ENCODE data around the gene LRRN2.

LRRN2 gene

DNA sequence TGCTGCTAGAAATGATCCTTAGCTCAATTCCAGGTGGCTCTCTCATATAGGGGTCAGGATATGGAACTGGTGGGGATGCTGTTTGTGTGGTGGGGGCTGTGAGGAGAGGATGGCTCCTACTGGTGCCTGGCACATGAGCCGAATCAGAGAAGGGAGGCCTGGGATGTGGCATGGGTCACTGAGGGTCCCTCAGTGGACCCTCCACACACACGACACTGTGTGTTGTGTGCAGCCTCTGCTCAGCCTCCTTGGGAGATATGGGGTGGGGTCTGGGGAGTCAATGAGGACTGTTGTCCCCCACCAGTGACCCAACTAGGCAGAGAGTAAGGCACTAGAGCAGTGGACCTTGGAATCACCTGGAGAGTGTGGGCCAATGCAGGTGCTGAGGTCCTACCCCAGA is 3.2 kb upstream of the LRRN2 start:
- no peak for DNase-seq

DNA sequence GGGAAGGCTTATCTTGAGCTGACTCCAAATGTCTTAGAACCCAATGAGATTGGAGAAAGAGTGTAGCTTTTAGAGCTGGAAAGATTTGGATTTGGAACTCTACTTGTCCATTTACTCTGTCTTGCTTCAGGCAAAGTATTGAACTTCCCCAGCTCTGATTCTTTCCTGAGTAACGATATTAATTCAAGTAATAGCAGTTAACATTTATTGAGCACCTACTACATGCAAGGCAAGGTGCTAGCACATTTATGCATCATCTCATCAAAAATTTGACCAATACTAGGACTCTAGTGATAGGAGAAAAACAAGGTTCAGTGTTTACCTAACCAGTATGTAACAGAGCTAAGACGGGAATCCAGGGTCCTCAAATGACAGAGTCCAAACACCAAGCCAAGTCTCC is 2.5 kb upstream of the LRRN2 start:
- DNase-seq, result no peak

- DNase-seq, result no peak
Observed at GRCh38 chr1:204684571-204685235, 835 bp downstream of the LRRN2 start.

GRCh38 chr1:204684206-204684570 is 1.4 kb downstream of the LRRN2 start:
- no peak for DNase-seq

GRCh38 chr1:204683284-204684205 is 2.0 kb downstream of the LRRN2 start:
- DNase-seq, result no peak

GRCh38 chr1:204680461-204680860 is 5.1 kb downstream of the LRRN2 start:
- no peak for DNase-seq

DNA sequence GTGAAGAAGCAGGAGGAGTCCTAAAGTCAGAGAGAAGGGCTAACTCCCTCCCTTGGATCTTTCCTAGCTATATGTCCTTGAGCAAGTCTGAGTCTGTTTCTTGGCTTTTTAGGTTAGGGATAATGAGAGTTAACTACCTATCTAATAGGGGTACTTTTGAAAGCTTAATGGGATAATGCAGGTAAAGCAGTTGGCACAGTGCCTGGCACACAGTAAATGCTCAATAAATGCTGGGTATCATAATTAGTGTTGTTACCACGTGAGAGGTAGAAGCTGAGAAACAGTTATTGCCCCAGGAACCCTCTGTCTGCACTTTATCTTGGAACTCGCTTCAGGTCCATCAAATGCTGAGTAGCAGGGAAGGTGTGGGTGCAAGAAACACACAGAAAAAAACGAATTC is 5.5 kb downstream of the LRRN2 start:
- DNase-seq, result no peak

- DNase-seq, result no peak
Observed at GRCh38 chr1:204678721-204679475, 6.6 kb downstream of the LRRN2 start.

- DNase-seq, result no peak
Observed at GRCh38 chr1:204677864-204678263, 7.7 kb downstream of the LRRN2 start.

DNA sequence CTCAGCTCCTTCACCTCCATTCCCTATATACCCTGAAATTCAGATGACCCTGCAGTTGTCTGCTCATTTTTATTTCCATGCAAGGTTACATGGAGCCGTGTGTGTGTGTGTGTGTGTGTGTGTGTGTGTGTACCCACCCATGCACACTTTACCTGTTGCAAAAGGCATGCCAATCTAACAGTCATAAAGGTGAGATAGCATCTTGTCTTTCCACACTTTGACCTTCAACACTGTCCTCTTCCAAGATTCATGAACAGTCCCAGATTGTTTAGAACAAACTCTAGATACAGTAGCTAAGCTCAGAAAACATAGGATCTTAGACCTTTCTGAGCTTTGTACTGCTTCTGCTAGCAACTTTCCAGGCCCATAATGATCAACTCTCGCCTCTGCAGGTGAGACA is 9.5 kb downstream of the LRRN2 start:
- no peak for DNase-seq

DNA sequence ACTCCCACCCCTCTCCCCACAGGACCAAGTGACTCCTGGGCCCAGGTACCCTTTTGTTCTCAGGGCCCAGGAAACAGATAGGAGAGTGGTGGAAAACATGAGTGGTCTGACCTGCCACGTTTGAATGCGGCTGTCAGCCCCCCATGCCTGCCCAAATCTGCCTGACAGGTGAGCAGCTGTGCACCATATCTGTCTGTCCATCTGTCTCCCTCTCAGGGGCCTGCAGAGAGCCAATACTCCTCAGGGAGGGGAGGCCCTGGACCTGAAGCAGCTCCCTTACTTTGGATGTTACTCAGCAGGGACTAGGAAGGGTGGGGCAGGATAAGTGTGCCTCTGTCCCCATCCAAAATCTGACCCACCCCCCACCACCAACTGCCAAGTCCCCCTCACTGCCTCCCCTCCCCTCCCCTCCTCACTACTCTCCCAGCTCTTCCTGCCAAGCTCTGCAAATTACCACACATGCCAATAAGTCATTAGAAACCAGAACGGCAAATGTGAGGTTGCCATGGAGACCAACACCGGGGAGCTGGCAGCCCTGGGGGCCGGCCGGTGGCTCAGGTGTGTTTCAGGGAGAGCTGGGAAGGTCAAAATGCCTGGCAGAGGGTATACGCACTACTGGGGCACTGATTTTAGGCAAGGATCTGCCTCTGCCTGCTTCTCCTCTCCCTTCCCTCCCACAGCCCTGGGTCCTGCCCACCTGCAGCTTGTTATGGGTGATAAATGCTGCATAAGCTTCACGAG is 11.5 kb downstream of the LRRN2 start:
- DNase-seq, result no peak

DNA sequence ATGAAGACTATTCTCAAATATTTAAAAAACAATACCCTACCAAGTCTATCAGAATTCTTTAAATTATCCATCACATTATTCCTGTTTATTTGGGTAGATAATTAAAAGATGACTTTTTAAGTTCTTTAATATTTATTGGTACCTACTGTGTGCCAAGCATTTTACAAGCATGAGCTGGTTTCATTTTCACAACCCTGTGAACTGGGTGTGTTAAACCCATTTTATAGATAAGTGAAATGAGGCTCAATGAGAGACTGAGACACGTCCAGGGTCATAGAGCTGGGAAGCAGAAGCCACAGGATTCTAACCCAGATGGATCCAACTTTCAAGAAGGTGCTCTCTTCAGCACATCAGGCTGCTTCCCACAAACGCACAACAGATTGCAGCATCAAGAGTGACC is 12.3 kb downstream of the LRRN2 start:
- DNase-seq, result no peak

DNA sequence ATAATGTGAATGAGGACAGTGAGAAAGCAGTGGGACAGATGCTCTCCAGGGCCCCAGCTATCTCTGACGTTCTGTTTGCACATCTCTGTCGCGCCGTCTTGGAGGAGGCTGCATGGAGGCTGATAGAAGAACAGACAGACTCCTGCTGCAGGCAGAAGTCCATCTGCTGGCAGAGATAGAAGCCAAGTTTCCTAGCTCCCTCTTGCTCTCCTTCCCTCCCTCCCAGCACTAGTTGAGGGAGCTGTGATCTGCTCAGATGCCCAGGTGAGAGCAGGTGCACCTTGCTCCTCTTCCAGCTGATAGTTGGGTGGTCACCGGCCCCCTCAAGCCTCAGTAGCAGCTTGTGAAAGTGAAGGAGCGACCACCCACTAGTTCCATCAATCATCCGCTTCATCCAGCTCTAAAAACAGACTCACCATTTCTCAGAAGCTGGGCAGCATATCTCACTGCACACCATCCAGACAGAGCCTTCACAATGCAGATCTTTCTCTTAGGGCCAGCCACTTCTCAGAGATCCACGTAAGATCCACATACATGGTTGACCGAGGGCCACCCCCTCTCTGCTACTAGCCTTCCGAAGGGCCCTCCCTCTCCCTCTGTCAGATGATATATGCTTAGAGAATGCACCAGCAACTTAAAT is 12.9 kb downstream of the LRRN2 start:
- DNase-seq, result no peak

DNA sequence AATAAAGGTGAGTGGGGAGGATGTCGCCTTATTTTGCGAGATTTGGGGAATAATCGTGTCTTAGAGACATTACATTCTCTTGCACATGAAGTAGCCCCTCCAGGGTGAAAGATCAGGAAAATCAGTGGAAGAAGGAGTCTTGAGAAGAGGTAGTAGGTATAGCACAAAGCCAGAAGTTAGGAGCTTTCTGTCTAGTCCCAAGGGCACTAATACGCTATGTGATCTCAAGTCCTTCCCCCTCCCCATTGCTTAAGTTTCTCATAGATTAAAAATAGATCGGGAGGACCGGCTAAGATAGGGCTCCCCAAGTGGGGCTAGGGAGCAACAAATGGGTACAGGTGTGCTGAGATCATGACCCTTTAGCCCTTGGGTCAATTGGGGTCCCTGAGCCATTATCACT is 13.5 kb downstream of the LRRN2 start:
- no peak for DNase-seq

DNA sequence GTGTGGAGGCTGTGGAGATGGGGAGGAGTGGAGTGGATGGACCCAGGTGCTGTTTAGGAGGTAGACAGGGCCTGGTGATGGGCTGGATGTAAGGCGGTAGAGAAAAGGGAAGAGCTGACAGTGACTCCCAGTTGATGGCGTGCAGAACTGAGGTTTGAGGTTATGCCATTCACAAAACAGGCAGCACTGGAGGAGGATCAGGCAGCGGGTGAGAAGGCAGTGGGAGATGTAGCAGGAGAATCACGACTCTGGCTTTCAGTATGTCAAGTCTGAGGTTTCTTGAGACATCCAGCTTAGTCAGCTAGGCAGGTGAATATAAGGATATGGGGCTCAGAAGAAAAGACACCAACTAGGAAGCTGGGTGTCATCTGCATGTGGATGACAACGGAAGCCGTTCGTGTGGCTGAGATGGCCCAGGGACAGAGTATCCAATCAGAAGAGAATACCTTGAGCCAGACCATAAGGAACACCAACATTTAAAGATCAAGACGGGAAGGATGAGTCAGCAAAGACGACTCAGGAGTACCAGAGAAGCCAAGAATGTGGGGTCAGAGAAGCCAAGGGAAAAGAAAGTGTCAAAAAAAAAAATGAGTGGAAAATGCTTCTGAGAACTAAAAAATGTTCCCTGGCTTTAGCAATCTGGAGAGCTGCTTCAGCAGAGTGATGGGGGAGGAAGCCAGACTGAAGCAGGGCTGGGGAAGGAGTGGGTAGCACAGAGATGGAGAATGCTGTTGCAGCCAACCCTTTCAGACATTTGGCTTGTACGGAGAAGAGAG is 15.2 kb downstream of the LRRN2 start:
- no peak for DNase-seq

DNA sequence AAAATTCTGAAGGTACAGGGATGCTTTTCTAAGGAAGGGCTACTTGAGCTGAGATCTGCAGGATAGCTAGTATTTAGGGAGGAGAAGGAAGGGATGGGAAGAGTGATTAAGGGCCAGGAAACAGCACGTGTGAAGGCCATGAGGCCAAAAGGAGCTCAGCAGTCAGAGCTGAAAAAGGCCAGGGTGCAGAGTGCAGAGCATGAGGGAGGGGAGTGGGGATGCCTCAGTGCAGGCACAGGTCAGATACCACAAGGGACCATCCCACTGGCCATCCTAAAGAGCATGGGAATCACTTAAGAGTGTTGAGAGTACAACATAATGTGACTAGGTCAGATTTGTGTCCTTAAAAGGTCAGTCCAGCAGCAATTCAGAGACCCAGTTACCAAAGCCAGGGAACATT is 16.0 kb downstream of the LRRN2 start:
- no peak for DNase-seq

- no peak for DNase-seq
Observed at GRCh38 chr1:204664384-204664651, 21.2 kb downstream of the LRRN2 start.

DNA sequence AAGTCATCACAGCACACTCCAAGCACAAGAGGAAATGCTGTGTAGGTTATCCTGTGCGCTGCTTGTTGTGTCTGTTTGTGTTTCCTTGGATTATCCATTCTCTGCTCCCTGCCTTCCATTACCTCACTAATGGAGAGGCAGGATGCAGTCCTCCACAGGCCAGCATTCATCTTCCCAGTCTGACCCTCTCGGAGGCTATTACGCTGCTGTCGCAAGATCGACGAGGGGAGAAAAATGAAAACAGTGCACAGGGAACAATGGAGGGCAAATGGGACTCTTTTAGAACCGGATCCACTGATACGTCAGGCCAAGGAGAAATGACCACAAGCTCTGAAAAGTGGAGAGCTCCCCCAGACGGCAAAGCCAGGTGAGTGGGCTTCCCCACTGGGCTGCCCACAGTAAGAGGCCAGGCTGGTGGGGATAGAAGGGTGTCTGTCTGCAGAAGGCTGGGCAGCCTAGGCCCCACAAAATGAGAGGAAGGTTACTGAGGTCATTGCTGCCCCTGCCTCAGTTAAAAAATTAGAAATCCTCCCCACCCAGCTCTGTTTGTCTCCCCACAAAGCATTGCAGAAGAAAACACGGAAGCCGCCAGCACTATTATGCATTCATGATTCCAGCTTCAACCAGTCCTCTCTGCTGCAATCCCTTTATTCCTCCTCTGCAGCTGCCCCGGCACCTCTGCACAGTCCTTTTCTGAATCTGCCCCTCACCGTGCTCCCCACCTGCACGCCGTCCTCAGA is 21.7 kb downstream of the LRRN2 start:
- no peak for DNase-seq

DNA sequence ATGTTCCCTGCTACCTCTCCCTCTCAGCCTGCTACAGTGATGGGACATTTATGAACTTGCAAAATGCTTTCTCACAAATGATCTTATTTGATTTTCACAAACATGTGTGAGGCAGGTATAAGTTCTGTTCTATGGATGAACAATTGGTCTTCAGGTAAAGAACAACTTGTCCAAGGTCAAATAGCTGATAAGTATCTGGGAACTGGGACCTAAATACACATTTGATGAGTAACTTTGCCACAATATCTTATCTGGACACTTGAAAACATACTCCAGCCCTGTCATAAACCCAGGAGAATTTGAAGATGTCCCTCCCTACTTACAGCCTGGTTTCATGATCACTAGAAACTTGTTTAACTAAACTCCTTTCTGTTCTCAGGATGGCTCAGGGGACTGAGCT is 23.0 kb downstream of the LRRN2 start:
- DNase-seq, result no peak

DNA sequence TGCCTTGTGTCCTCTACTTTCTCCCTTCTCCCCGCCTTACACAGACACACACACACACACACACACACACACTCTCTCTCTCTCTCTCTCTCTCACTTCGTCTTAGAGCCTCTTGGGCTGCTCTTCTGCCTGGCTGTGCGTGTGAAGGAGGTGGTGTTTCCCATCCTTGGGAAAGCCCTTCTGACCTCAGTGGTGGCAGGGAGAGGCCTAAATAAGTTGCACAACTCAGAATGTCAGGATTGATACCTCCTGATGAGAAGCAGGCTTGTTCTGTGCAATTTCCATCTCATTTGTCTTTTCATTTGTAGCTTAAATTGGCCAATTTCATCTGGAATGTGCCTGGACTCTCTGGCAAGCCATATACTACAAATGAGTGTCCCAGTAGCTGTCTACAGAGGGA is 25.0 kb downstream of the LRRN2 start:
- no peak for DNase-seq

DNA sequence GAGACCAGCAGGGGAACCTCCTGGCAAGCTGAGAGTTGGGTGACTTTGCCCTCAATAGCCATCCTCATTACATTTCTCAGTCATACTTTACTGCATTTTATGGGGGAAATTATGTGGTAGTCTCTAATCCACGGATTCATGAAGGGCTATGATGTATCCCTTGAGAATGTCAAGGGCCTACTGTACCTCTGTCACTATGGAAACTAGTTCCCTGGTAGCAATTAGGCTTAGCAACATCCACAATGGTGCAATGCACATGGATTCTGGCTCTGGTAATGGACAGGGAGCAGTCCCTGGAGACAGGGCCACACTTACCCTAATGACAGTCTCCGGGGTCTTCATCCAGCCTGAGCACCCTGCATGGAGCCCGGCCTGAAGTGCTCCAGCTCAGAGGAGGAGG is 26.5 kb downstream of the LRRN2 start:
- no peak for DNase-seq

Measured in GOT3 (cell line).